Mammary epithelial cell (primary cell): ENCODE measurements around the gene VWC2L.

ENCODE experiments used
- EZH2 ChIP-seq: IDR thresholded peaks from 2 replicates; pipeline ENCODE4 v1.6.1; 2012; ENCODE audit warnings: low read length, inconsistent platforms, borderline replicate concordance
- TF ChIP-seq, protein P1 (sequence below), 2 donors: IDR thresholded peaks in 1 of 2; conservative IDR thresholded peaks in 1 of 2; 2 replicates each; pipeline ENCODE4 v1.5.1; 2011 to 2012; ENCODE audit warnings: inconsistent platforms in 2 of 2, low read length in 2 of 2, mild to moderate bottlenecking in 2 of 2, control low read depth in 1 of 2, low read depth in 1 of 2; ENCODE audit not compliant: insufficient read depth in 1 of 2; ENCODE audit errors: extremely low read depth in 1 of 2

DNA sequence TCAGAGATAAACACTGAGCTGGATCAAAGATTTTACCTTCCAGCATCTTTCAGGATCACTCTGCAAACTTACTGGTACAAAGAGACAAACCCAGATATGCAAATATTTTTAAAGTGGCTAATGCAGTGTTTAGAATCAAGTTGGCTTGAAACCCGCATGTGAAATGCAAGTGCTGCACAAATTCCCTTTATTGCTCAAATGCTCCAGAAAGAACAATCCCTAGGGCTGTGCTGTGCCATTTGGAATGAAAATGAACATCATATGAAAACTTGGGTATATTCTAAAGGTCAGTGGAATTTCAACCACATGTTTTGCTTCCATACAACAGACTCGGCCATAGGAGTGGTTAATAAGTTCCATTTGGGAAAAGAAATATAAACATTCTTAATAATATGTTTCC is 139.1 kb downstream of the VWC2L start:
- TF ChIP-seq EZH2 = no peak
- TF ChIP-seq, protein P1, sequence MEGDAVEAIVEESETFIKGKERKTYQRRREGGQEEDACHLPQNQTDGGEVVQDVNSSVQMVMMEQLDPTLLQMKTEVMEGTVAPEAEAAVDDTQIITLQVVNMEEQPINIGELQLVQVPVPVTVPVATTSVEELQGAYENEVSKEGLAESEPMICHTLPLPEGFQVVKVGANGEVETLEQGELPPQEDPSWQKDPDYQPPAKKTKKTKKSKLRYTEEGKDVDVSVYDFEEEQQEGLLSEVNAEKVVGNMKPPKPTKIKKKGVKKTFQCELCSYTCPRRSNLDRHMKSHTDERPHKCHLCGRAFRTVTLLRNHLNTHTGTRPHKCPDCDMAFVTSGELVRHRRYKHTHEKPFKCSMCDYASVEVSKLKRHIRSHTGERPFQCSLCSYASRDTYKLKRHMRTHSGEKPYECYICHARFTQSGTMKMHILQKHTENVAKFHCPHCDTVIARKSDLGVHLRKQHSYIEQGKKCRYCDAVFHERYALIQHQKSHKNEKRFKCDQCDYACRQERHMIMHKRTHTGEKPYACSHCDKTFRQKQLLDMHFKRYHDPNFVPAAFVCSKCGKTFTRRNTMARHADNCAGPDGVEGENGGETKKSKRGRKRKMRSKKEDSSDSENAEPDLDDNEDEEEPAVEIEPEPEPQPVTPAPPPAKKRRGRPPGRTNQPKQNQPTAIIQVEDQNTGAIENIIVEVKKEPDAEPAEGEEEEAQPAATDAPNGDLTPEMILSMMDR (conservative IDR thresholded peaks at IDR 0.05 in 1 of 2, IDR thresholded peaks at IDR 0.05 in 1 of 2; ENCODE audit: extremely low read depth in 1 of 2, insufficient read depth in 1 of 2, low read depth in 1 of 2, low read length in 2 of 2) = no peak
